GM18507 (cell line): Measurements from ENCODE around the gene CDH2.

Source experiments
- DNase-seq: peaks from one replicate; pipeline ENCODE4 v3.0.0; 2011; ENCODE audit warnings: low read depth; ENCODE audit not compliant: insufficient read length; ENCODE audit errors: extremely low spot score
- FAIRE-seq: peaks from 2 replicates; lab custom pipeline; 2011; peaks lifted over from hg19 to GRCh38; lab: Jason Lieb, UNC

CDH2 gene

GRCh38 chr18:28063926-28064325, 113.0 kb downstream of the CDH2 start:
- no peak for DNase-seq
- no peak for FAIRE-seq

- no peak for DNase-seq
- FAIRE-seq, result no peak
These were observed 113.6 kb downstream of the CDH2 start for GRCh38 chr18:28063271-28063761.

GRCh38 chr18:28062443-28062842, 114.5 kb downstream of the CDH2 start:
- DNase-seq (no peak), FAIRE-seq (no peak)

GRCh38 chr18:28059861-28060260, 117.1 kb downstream of the CDH2 start:
- DNase-seq (no peak), FAIRE-seq (no peak)

GRCh38 chr18:28050545-28050944, 126.4 kb downstream of the CDH2 start:
- DNase-seq (no peak), FAIRE-seq (no peak)

- no peak for DNase-seq
- no peak for FAIRE-seq
These were observed 128.3 kb downstream of the CDH2 start for GRCh38 chr18:28048612-28049011.

GRCh38 chr18:28045880-28046279, 131.1 kb downstream of the CDH2 start:
- FAIRE-seq (no peak), DNase-seq (no peak)

- DNase-seq (no peak), FAIRE-seq (no peak)
These were observed 131.6 kb downstream of the CDH2 start for GRCh38 chr18:28045176-28045810.

GRCh38 chr18:28044036-28044435, 132.9 kb downstream of the CDH2 start:
- FAIRE-seq (no peak), DNase-seq (no peak)

- FAIRE-seq (no peak), DNase-seq (no peak)
These were observed 133.3 kb downstream of the CDH2 start for GRCh38 chr18:28043631-28044030.

- FAIRE-seq (no peak), DNase-seq (no peak)
These were observed 135.6 kb downstream of the CDH2 start for GRCh38 chr18:28041366-28041765.

- DNase-seq, result no peak
- FAIRE-seq, result no peak
These were observed 136.2 kb downstream of the CDH2 start for GRCh38 chr18:28040716-28041115.

- no peak for DNase-seq
- FAIRE-seq, result no peak
These were observed 136.7 kb downstream of the CDH2 start for GRCh38 chr18:28040211-28040610.

- DNase-seq (no peak), FAIRE-seq (no peak)
These were observed 137.2 kb downstream of the CDH2 start for GRCh38 chr18:28039691-28040090.

GRCh38 chr18:28039078-28039477, 137.9 kb downstream of the CDH2 start:
- FAIRE-seq (no peak), DNase-seq (no peak)

- DNase-seq, result no peak
- FAIRE-seq, result no peak
These were observed 140.4 kb downstream of the CDH2 start for GRCh38 chr18:28036488-28036887.

GRCh38 chr18:28034567-28034966, 142.4 kb downstream of the CDH2 start:
- FAIRE-seq, result no peak
- no peak for DNase-seq

GRCh38 chr18:28032177-28032576, 144.8 kb downstream of the CDH2 start:
- FAIRE-seq, result no peak
- no peak for DNase-seq

- DNase-seq (no peak), FAIRE-seq (no peak)
These were observed 146.5 kb downstream of the CDH2 start for GRCh38 chr18:28030458-28030857.

GRCh38 chr18:28027755-28028154, 149.2 kb downstream of the CDH2 start:
- FAIRE-seq (no peak), DNase-seq (no peak)

GRCh38 chr18:28019425-28020108, 157.4 kb downstream of the CDH2 start:
- no peak for FAIRE-seq
- no peak for DNase-seq
